GM18870 (cell line): Measurements from ENCODE around the gene RHOBTB1.

Experiments used
- ATAC-seq: cut with Tn5 transposase; IDR thresholded peaks from one replicate; pipeline ENCODE4 v1.9.1; 2021; ENCODE audit warnings: moderate library complexity; ENCODE audit not compliant: unreplicated experiment

RHOBTB1 gene

GRCh38 chr10:60965696-60966095, 21.7 kb upstream of the RHOBTB1 start:
- ATAC-seq: no peak

- peak; percentile 59 for ATAC-seq
These were observed 20.6 kb upstream of the RHOBTB1 start for GRCh38 chr10:60964257-60965235.

GRCh38 chr10:60963441-60964256, 19.7 kb upstream of the RHOBTB1 start:
- ATAC-seq: no peak

- ATAC-seq: no peak
These were observed 19.0 kb upstream of the RHOBTB1 start for GRCh38 chr10:60962946-60963345.

GRCh38 chr10:60960913-60961312, 16.9 kb upstream of the RHOBTB1 start:
- ATAC-seq: no peak

- ATAC-seq: no peak
These were observed 16.0 kb upstream of the RHOBTB1 start for GRCh38 chr10:60960031-60960430.

- no peak for ATAC-seq
These were observed 15.1 kb upstream of the RHOBTB1 start for GRCh38 chr10:60958892-60959601.

GRCh38 chr10:60957667-60958221, 13.8 kb upstream of the RHOBTB1 start:
- no peak for ATAC-seq

- no peak for ATAC-seq
These were observed 12.0 kb upstream of the RHOBTB1 start for GRCh38 chr10:60955957-60956425.

GRCh38 chr10:60955316-60955715, 11.3 kb upstream of the RHOBTB1 start:
- no peak for ATAC-seq

DNA sequence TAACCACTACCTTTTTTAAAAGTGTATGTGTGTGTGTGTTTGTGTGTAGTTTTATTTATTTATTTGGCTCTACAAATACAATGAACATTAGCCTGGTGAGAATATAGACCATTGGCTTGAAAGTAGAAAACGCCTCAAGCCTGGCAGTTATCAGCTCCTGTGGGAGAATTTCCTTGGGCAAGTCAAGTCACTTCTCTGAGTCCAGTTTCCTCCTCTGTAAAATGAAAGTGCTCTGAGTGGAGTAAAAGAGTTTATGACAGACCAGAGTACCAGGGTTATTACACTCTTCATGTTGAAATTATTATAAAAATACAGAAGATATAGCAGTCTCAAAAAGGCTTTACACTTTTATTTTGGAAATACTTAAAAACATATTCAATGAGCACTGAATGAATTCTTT, 10.1 kb upstream of the RHOBTB1 start:
- ATAC-seq: no peak

GRCh38 chr10:60953420-60953819, 9.4 kb upstream of the RHOBTB1 start:
- ATAC-seq: no peak

DNA sequence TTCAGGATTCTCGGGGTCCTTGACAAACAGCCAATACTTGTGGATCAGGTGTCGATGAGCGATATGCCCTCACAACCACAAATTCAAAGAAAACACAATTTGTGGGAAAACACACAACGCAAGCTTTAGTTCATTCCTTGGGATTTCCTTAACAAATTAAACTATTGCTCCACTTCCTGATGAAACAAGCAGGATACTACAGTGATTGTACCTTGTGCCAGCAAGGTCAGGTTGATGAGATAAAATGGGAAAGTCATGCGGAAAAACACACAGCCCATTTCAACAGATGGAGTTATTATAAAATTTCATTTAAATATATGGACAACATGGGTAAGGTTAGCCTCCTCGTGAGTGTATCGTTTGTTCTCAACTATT, 8.8 kb upstream of the RHOBTB1 start:
- ATAC-seq: no peak

DNA sequence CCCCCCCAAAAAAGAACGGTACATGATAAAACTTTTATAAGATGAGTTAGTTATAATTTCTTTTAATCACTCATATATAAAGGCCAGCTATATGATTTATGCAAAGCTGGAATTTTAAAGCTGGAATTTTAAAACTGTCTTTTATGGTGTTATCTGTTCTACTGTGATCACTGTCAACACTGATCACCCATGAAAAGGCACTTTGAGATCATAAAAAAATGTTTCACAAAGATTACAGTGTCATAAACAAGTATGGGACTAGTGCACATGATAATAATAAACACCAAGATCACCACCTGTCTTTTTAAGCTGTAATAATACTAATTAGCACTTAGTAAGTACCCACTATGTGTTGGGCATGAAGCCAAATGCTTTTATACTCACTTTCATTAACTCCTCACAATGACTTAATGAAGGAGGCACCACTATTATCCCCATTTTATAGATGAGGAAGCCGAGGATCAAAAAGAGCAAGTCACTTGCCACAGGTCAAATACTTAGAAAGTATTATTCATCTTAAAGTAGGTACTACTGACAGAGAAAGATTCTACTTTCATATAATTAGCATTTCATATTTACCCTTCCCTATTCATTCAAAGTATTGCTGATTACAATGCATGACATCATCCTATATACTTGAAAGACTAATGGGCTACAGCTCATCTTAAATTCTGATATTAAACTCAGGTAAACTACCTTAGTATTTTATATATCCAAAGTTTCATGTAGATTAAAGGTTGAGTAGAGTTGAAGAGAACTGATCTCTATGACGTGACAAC, 8.3 kb upstream of the RHOBTB1 start:
- no peak for ATAC-seq

DNA sequence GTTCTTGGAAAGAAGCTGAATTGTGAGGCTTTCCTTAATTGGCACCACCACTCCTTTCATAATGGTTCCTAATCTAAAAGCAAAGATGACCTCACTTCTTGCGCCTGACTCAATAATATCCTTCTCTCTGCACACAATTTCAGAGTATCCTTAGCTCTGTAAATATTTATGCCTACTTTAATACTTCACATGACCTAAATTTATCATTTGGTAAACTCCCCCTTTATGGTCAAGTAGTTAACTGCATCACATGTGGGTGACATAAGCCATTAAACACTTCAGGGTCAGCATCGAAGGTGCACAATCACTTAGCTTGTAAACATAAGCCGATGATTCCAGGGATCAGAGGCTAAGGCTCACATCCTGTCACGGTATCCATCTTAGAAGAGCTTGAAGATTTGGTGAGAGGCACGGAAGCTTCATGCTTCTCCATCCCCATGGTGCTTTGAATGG, 7.3 kb upstream of the RHOBTB1 start:
- no peak for ATAC-seq

DNA sequence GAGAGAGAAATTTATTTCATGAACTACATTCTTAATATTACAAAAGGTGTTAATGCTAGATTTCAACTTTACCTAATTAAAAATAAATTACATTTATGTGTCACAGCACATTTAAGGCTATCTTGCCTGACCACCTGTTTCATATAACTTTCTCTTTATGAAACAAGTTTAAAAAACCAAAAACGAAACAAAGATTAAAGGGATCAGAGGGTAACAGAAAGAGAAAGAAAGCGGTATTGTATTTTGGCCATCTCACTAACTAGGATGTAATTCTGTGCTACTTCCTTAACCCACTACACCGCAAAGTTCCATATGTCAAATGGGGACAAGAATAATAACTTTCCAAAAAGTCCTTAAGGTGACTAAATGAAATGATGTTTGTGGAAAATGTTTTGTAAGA, 6.3 kb upstream of the RHOBTB1 start:
- ATAC-seq: peak; percentile 88

DNA sequence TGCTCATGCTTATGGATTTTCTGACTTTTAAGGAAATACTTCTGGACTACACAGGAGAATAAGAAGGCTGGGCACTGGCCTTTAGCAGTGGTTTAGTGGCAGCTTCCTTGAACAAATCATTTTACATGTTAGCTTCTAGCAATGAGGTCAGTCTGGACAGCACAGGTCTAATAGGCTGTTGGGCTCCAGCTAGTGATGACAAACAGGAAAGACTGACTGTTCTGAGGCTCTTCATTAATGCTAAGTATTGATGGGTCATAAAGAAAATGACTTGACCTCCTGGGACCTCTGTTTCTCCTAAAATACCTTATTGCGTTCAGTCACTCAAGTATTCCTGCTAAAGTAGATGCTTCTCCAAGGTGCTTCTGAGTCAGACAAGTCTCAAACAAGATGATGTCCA, 4.9 kb upstream of the RHOBTB1 start:
- no peak for ATAC-seq

DNA sequence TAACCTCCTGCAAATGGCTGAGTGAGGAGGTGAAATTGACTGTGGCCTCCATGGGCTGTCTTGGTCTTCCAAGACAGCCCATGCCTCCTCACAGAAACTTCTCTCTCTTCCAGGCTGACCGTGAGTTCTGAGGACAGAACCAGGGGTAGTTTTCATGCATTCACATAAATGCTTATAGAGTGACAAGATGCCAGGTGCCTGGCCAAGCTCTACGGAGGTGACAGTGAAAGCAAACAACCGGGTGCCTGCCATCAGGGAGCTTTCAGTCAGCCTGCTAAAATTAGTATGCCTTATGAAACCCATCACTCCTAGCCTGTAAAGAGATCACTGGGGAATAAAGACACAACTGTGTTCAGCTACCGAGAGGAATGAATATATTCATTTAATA, 919 bp upstream of the RHOBTB1 start:
- no peak for ATAC-seq

GRCh38 chr10:60943316-60944057, 498 bp downstream of the RHOBTB1 start:
- ATAC-seq: no peak
